ENCODE measurements around the gene ANKRD33. TPM values are rescaled to one million over a fixed set of nuclear protein-coding genes. Genes with fewer than 3 reads are reported as not detected.

ANKRD33 gene
- polyA plus RNA-seq, 1 of the 3 experiments (the other 2 are of a cell fraction): not detected

GRCh38 chr12:51921017-51921725 is 33.3 kb downstream of the ANKRD33 start:
- Histone ChIP-seq H3K4me2 (no peak overlapping the region), H3K4me1 (ENCODE audit: control insufficient read depth in 1 of 2, insufficient read depth in 2 of 2, low read depth in 1 of 2, low read length in 1 of 2) (peaks cover 0 to 54% of the 10 kb centered on the region in 2 experiments; a peak in 2 of 4 replicates), H3K27me3 (ENCODE audit: insufficient read depth) (no peaks in the 10 kb centered on the region), H3K9me2 (no peaks in the 10 kb centered on the region), H3K79me2 (ENCODE audit: insufficient read depth) (no peaks in the 10 kb centered on the region), H3F3A (replicated peaks; ENCODE audit: insufficient read depth) (no peaks in the 10 kb centered on the region), H3K36me3 (replicated peaks in 1 of 2; ENCODE audit: control insufficient read depth in 1 of 2, insufficient read depth in 2 of 2, low read length in 1 of 2) (no peaks in the 10 kb centered on the region), H4K20me1 (ENCODE audit: insufficient read depth) (no peaks in the 10 kb centered on the region), H3K9me3 (no peaks in the 10 kb centered on the region), H2AFZ (ENCODE audit: low read depth) (no peak overlapping the region), H3K27ac (ENCODE audit: low read depth in 2 of 2, low read length in 1 of 2) (peak overlapping the region in 1 of 2 experiments; percentile 50; a peak in 2 of 4 replicates), H3K9ac (no peak overlapping the region), H3K4me3 (ENCODE audit: low read depth in 2 of 2, low read length in 1 of 2) (no peak overlapping the region)
- WGBS (ENCODE audit: low lambda C conversion rate): 81% methylated on average over 5 of the region's 7 CpGs
- CTCF ChIA-PET: interaction anchor here (1.0 to 10.1 kb wide), 6 partner anchors 8 to 63 kb away, joined by 3 to 55 read pairs (median 5); no protein-coding TSS in a partner anchor
- DNase-seq: peak; percentile 38
- TF ChIP-seq RAD21 (IDR thresholded peaks at IDR 0.05; ENCODE audit: low read length) (no peak), TCF12 (IDR thresholded peaks at IDR 0.05) (no peak)
- POLR2A ChIA-PET: interaction anchor here (0.8 to 1.2 kb wide), 2 partner anchors 8 to 69 kb away, joined by 3 read pairs; no protein-coding TSS in a partner anchor

GRCh38 chr12:51922146-51922545 is 34.2 kb downstream of the ANKRD33 start:
- Histone ChIP-seq H3K9ac (no peak overlapping the region), H3K27me3 (ENCODE audit: insufficient read depth) (no peaks in the 10 kb centered on the region), H3K36me3 (replicated peaks in 1 of 2; ENCODE audit: control insufficient read depth in 1 of 2, insufficient read depth in 2 of 2, low read length in 1 of 2) (no peaks in the 10 kb centered on the region), H3K4me2 (no peak overlapping the region), H3K9me2 (no peaks in the 10 kb centered on the region), H3K4me3 (ENCODE audit: low read depth in 2 of 2, low read length in 1 of 2) (no peak overlapping the region), H3K27ac (ENCODE audit: low read depth in 2 of 2, low read length in 1 of 2) (no peak overlapping the region), H3K9me3 (no peaks in the 10 kb centered on the region), H3F3A (replicated peaks; ENCODE audit: insufficient read depth) (no peaks in the 10 kb centered on the region), H3K79me2 (ENCODE audit: insufficient read depth) (no peaks in the 10 kb centered on the region), H2AFZ (ENCODE audit: low read depth) (no peak overlapping the region), H3K4me1 (ENCODE audit: control insufficient read depth in 1 of 2, insufficient read depth in 2 of 2, low read depth in 1 of 2, low read length in 1 of 2) (peaks cover 0 to 55% of the 10 kb centered on the region in 2 experiments; a peak in 2 of 4 replicates), H4K20me1 (ENCODE audit: insufficient read depth) (no peaks in the 10 kb centered on the region)
- TF ChIP-seq NFIC (IDR thresholded peaks at IDR 0.05; ENCODE audit: borderline replicate concordance) (no peak), RCOR1 (IDR thresholded peaks at IDR 0.05; ENCODE audit: low read length) (no peak), CTCF (IDR thresholded peaks at IDR 0.05) (no peak), USF1 (IDR thresholded peaks at IDR 0.05; ENCODE audit: borderline replicate concordance, low read depth) (no peak), JUND (IDR thresholded peaks at IDR 0.05) (no peak), USF2 (IDR thresholded peaks at IDR 0.05; ENCODE audit: borderline replicate concordance, low read depth, low read length) (no peak), EP300 (IDR thresholded peaks at IDR 0.05; ENCODE audit: borderline replicate concordance in 1 of 2, low read depth in 1 of 2, low read length in 1 of 2) (no peak), TEAD4 (IDR thresholded peaks at IDR 0.05; ENCODE audit: borderline replicate concordance, insufficient read depth) (no peak), RAD21 (IDR thresholded peaks at IDR 0.05; ENCODE audit: low read length) (no peak), MAX (IDR thresholded peaks at IDR 0.05; ENCODE audit: low read depth) (no peak), FOXM1 (IDR thresholded peaks at IDR 0.05; ENCODE audit: low read depth) (no peak), REST (IDR thresholded peaks at IDR 0.05; ENCODE audit: low read depth, low read length) (no peak)
- POLR2A ChIA-PET: interaction anchor here (1.2 kb wide), 1 partner anchor 9 kb away, joined by 3 read pairs; no protein-coding TSS in a partner anchor
- CTCF ChIA-PET: interaction anchor here (0.7 to 10.1 kb wide), 7 partner anchors 9 to 103 kb away, joined by 3 to 55 read pairs (median 7); no protein-coding TSS in a partner anchor
- DNase-seq: no peak
- 83% methylated on average over 2 of the region's 2 CpGs for WGBS (ENCODE audit: low lambda C conversion rate)

All from SK-N-SH (cell line).